HPDE6-E6E7 (cell line): ENCODE measurements around the gene GAS2.
"Not testable (repeated sequence)": the region's sequence is repeated elsewhere in the genome, so short reads cannot be mapped to it uniquely, and the experiment has no call there.

Source experiments
- DNase-seq: peaks from one replicate; pipeline ENCODE4 v3.0.0; 2011; ENCODE audit warnings: missing footprints; ENCODE audit errors: extremely low spot score

The GAS2 gene

GRCh38 chr11:22666325-22666687, at the start of gene GAS2:
GAS2 (plus strand) TSS chr11:22666611; CDS start chr11:22674870, 8,259 bp downstream.
- no peak for DNase-seq

DNA sequence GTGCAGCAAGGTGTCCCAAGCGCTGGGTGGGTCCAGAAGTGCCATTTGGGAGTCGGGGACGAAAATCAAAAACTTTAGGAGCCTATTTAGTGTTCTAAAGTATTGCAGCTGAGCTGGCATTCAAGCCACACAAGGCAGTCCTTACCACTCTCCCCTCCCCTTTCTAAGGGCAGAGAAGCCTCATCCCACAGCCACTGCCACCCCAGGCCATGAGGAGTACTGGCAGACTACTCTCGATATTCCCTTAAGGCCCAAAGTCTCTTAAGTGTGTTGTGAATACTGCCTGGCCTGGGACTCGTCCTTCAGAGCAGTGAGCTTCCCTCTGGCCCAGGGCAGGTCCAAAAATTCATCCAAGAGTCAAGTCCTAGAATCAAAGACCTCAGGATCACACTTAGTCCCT, 48.5 kb upstream of the GAS2 start:
- no peak for DNase-seq

GRCh38 chr11:22624742-22625447, 41.5 kb upstream of the GAS2 start:
- DNase-seq: peak; percentile 48

GRCh38 chr11:22625448-22626287, 40.7 kb upstream of the GAS2 start, which contains the start of gene FANCF:
FANCF (minus strand) TSS chr11:22625823; CDS start chr11:22625810, 13 bp downstream.
- DNase-seq: peak; percentile 88

DNA sequence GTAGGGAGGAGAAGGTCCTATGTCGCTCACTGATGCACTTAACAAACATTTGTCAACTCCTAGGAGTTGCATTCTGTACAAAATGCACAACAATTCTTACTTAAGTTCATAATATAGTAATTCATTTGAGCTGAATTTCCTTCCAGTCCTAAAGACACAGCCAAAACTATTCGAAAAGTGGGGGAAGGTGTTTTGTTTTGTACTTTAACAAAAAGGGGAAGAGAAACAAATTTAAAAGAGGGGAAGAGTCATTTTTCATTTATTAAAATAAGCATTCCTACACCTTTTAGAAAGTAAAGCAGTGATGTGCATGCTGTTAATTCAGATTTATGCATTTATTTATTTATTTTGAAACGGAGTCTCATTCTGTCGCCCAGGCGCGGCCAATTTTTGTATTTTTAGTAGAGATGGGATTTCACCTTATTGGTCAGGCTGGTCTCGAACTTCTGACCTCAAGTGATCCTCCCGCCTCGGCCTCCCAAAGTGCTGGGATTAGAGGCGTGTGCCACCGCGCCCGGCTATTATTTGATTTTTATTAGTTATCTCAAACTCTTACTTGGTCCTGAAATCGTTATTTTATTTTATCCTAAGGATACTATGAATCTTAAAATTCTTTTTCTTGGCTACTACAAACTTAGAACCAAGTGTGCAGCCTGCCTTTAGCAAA, 39.7 kb upstream of the GAS2 start:
- DNase-seq: no peak

GRCh38 chr11:22627421-22627820, 39.0 kb upstream of the GAS2 start:
- no peak for DNase-seq

- no peak for DNase-seq
Measured at GRCh38 chr11:22633354-22633902, 33.0 kb upstream of the GAS2 start.

DNA sequence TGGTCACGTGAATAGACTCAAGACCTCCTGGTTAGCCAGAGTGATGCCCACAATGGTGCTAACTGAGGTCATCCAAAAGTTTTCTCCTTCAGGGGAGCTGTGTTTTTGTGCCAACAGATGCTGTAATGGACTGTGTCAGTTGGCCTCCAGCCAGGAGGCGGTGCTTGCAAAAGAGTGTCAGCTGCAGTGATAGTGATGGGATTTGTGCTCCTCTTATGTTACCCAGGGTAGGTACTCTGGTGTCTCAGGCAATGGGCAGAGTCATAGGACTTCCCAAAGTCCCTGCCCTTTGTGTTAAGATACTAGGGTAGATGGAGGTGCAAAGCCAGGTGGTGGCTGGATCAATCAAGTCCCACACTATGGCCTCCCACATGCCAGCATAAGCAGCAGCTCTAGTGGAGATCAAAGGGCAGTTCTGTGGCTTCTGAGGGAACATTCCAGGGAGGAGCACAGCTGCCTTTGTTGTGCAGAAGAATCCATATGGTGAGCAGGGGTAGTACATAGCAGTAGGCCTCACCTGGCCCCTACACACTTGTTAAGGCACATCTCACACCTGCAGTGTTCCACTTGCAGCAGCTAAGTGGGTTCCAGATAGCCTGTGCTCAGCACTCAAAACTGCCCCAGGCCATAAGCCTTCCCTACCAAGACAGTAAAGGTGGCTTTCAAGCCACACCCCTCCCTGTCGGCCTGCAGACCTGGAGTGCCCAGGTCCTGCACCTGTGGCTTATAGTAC, 31.3 kb upstream of the GAS2 start:
- DNase-seq: no peak

DNA sequence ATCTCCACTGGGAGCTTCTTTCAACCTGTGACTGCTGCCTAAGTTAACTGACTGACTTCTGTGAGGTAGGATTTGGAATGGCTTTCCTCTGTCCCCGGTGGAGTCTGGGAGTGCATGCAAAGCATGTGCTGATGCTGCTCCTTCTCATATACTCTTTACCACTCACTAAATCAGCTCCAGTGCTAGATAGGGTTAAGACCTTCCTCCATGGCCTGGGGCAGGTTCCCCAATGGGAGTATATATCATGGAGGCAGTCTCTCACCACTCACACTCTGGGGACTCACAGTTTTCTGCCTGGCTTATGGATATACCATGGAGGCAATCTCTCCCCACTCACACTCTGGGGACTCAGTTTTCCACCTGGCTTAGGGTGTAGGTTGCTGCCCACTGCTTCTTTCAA, 30.7 kb upstream of the GAS2 start:
- no peak for DNase-seq

DNA sequence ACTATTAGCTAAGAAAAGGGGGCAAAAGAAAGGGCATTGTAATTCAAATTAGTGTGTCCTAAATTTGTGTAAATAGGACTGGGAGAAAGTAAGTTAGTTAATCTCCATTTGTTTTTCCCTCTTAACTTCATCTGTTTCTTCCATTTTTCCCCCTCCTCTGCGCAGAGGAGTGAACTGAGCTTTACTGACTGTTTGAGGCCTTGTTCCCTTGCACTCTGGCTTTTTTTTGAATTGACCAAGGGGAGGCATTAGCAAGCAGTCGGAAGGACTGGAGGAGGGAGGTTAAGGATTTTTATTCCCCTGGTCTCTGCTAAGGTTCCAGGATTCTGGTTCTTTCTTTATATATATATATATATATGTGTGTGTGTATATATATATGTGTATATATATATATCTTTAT, 25.5 kb upstream of the GAS2 start:
- no peak for DNase-seq

GRCh38 chr11:22641559-22641958, 24.9 kb upstream of the GAS2 start:
- no peak for DNase-seq

- not testable (repeated sequence) for DNase-seq
Measured at GRCh38 chr11:22652346-22652745, 14.1 kb upstream of the GAS2 start.

DNA sequence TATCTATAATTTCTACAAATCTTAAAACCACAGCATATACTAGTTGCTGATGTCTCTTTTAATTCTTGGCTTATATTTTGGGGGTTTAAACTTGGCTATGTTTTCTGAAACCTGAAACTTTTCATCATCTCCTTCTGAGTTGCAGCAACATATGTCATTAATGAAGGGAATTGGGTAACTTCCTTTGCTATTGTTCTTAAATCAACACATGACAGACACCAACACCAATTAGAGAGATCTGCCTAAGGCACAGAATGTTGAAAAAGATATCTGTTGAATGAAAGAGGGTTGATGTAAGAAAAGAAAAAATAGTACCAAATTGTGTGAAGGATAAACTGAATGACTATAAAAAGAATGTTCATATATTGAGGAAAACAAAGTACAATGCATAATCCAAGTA, 10.3 kb upstream of the GAS2 start:
- no peak for DNase-seq

- DNase-seq: no peak
Measured at GRCh38 chr11:22657101-22657694, 9.2 kb upstream of the GAS2 start.

DNA sequence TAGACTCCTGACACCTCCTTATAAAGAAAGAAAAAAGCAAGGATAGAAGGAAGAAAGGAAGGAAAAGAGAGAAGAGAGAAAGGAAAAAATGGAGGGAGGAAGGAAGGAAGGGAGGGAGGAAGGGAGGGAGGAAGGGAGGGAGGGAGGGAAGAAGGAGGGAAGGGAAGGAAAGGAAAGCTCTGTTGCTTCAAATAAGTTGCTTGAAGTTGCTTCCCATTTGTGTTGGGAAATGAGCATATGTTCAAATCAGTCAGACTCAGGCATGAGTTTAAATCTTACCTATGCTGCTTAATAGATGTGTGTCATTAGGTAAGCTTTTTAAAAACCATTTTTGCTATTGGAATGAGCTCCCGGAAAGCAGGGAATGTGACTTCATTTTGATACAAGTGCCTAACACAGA, 6.6 kb upstream of the GAS2 start:
- DNase-seq: no peak

DNA sequence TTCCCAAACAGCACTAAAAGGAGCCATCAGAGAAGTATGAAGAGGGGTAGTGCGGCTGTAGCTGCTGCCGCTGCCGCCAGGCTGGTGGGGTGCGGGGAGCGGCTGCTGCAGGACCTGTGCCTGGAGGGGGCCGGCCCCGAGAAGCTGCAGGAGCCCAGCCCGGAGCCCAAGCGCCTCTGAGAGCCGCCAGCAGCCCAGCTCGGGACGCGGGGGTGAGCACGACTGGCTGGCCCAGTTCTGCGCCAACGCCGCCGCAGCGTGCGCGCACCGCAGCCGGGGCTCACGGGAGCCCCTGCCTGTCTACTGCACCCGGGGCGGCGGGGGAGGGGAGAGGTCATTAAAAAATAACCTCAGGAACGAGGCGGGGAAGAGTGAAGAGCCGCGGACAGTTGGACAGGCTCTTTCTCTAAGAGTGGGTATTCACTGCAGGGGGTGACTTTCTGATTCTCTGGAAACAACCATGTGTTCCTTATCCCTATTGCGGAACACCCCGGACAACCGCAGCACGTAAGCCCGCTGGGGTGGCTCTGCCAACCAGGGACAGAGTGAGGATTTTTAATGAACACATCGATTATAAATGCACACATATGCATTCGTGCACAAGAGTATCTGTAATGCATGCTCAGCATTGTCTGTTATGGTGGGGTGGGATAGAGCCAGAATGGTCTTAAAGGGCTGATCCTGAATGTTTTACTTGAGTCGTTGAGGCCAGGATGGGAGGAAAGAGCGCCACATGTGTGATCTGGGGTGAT, 453 bp downstream of the GAS2 start:
- DNase-seq: no peak

DNA sequence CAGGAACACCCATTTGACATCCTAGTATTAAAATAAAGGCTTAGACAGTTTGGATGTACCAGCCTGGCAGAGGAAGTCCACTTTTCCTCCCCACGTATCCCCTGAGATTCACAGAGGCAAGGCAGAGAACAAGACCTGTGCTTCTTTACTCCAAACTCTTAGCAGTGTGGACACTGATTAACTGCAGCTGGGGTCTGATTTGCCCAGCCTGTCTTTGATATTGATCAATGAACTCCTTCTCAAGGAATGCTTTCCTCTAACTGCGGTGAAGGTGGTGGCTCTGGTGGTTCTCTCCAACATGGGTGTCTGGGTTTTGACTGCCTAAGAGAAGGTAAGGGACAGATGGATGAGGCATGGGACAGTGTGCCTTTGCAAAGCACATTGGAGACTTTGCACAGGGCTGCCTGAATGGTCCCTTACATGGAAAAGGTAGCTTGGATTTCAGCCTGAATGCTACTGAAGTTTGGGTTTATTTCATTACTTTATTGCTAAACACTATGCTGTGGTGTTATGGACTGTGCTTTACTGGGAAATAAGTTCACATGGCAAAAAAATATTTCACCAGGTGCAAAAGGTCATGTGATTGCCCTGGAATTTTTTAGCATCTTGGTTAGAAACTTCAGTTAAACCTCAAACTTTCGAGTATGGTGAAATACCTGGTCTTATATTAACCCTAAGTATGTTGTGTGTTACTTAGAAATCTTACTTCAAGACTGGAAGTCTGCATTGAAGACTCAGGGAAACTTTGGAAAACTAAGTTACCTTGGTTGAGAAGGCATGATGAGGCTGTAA, 1.8 kb downstream of the GAS2 start:
- no peak for DNase-seq

DNA sequence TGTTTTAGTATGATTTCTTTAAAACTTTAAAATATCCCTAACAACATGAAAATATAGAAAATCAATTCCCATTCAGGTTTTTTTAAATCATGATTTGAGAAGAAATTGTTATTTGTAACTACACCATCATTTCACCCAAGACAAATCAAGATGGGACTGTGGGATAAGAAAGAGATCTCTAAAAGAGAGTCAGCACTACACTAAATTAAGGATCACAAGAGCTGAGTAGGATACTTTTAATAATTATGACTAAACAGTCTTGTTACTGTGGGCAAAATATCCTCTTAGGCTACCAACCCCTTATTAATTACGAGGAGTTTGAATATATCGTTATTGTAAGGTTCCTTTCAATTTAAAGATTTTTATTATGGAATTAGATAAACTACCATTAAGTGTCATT, 3.0 kb downstream of the GAS2 start:
- no peak for DNase-seq

GRCh38 chr11:22670830-22671229, 4.4 kb downstream of the GAS2 start:
- no peak for DNase-seq

- no peak for DNase-seq
Measured at GRCh38 chr11:22671751-22672150, 5.3 kb downstream of the GAS2 start.
